BJ (cell line): Measurements from ENCODE around the gene MYO7A. TPM values are rescaled to one million over a fixed set of nuclear protein-coding genes. Genes with fewer than 3 reads are reported as not detected.

Experiments used
- CTCF ChIA-PET: fragments of 350-600 bp; formaldehyde crosslinking; extraction: SDS; loops from one replicate; lab custom pipeline; 2021; ENCODE audit warnings: antibody characterized with exemption, inconsistent platforms; lab: Yijun Ruan, JAX
- POLR2A ChIA-PET: fragments of 300-600 bp; sonication (Branson Sonifier 250); formaldehyde crosslinking; extraction: SDS; loops from one replicate; lab custom pipeline; 2021; ENCODE audit warnings: antibody characterized with exemption; lab: Charles Lee
- DNase-seq: peaks from one replicate; pipeline ENCODE4 v3.0.0-alpha.2; 2011; ENCODE audit warnings: low read depth
- H3K27me3 ChIP-seq: 2 replicates; pipeline ENCODE4 v1.6.0; 2011; ENCODE audit warnings: low read length; ENCODE audit not compliant: control insufficient read depth, insufficient read depth
- H3K36me3 ChIP-seq: 2 replicates; pipeline ENCODE4 v1.5.1; 2011; ENCODE audit warnings: low read length; ENCODE audit not compliant: control insufficient read depth, insufficient read depth
- H3K4me3 ChIP-seq: 2 replicates; pipeline ENCODE4 v1.5.1; 2011; ENCODE audit warnings: low read depth, mild to moderate bottlenecking, control low read depth, low read length
- CTCF ChIP-seq: IDR thresholded peaks from 2 replicates; pipeline ENCODE4 v1.5.1; 2011; ENCODE audit warnings: low read depth, mild to moderate bottlenecking, control low read depth, inconsistent platforms, low read length, moderate library complexity; ENCODE audit not compliant: insufficient read depth
- polyA plus RNA-seq: library from polyadenylated mRNA; depleted of rRNA; stranded (reverse); fragments of >200 nt; gene quantifications from 2 replicates; pipeline ENCODE4 v1.2.3, GENCODE V29; 2011

Gene MYO7A
- polyA plus RNA-seq, 1 experiment: 0.01 TPM

- Histone ChIP-seq H3K36me3 (no peaks in the 10 kb centered on the region), H3K27me3 (peaks cover 3% of the 10 kb centered on the region), H3K4me3 (no peak overlapping the region)
- CTCF ChIA-PET: interaction anchor here (1.0 to 4.0 kb wide), 5 partner anchors 15 to 46 kb away, joined by 3 to 27 read pairs (median 7); partner anchors contain the start of gene MYO7A
- POLR2A ChIA-PET: no interaction called here
- TF ChIP-seq CTCF: no peak
- DNase-seq: no peak
Measured at GRCh38 chr11:77173494-77173893, 45.4 kb downstream of the MYO7A start.

GRCh38 chr11:77174559-77174958 lies 46.5 kb downstream of the MYO7A start:
- H3K36me3 ChIP-seq: no peaks in the 10 kb centered on the region
- ChIA-PET CTCF (interaction anchor here (0.6 to 4.0 kb wide), 6 partner anchors 9 to 374 kb away, joined by 3 to 27 read pairs (median 4); no protein-coding TSS in a partner anchor), POLR2A (no interaction called here)
- DNase-seq: no peak
- no peak overlapping the region for H3K4me3 ChIP-seq
- TF ChIP-seq CTCF: no peak
- peaks cover 3% of the 10 kb centered on the region for H3K27me3 ChIP-seq

- TF ChIP-seq CTCF: no peak
- no peak for DNase-seq
- no peak overlapping the region for H3K4me3 ChIP-seq
- CTCF ChIA-PET: interaction anchor here (1.1 to 4.0 kb wide), 3 partner anchors 14 to 373 kb away, joined by 4 to 27 read pairs (median 5); no protein-coding TSS in a partner anchor
- no peaks in the 10 kb centered on the region for H3K36me3 ChIP-seq
- peaks cover 3% of the 10 kb centered on the region for H3K27me3 ChIP-seq
- POLR2A ChIA-PET: no interaction called here
Measured at GRCh38 chr11:77175021-77175842, 47.2 kb downstream of the MYO7A start.

GRCh38 chr11:77175869-77176539 lies 48.0 kb downstream of the MYO7A start:
- POLR2A ChIA-PET: no interaction called here

More at GRCh38 chr11:77175869-77176539, 48.0 kb downstream of the MYO7A start:
- CTCF ChIA-PET: interaction anchor here (1.1 to 4.0 kb wide), 2 partner anchors 13 to 49 kb away, joined by 5 to 27 read pairs; no protein-coding TSS in a partner anchor
- Histone ChIP-seq H3K27me3 (peaks cover 3% of the 10 kb centered on the region), H3K4me3 (no peak overlapping the region), H3K36me3 (no peaks in the 10 kb centered on the region)
- no peak for DNase-seq
- no peak for TF ChIP-seq CTCF
